Liver (tissue), 9 donors: ENCODE data around the gene SHROOM1. TPM values are rescaled to one million over a fixed set of nuclear protein-coding genes. Genes with fewer than 3 reads are reported as not detected.

Experiments used
- DNase-seq: peaks from one replicate; pipeline ENCODE4 v3.0.0-alpha.2; 2017; ENCODE audit warnings: low spot score
- H3K27ac ChIP-seq, 2 donors: one replicate each; pipeline ENCODE4 v1.7.0; 2013; ENCODE audit warnings: inconsistent platforms in 2 of 2, low read length in 2 of 2, control low read depth in 1 of 2, low read depth in 1 of 2, mild to moderate bottlenecking in 1 of 2
- H3K27me3 ChIP-seq, 4 donors: one replicate each; pipeline versions ENCODE4 v1.6.1 to v1.7.0; 2013; ENCODE audit warnings: low read length in 3 of 4, inconsistent platforms in 1 of 4, mild to moderate bottlenecking in 1 of 4, moderate library complexity in 1 of 4; ENCODE audit not compliant: control insufficient read depth in 4 of 4, insufficient read depth in 4 of 4
- H3K36me3 ChIP-seq, 4 donors: one replicate each; pipeline versions ENCODE4 v1.6.1 to v1.7.0; 2013; ENCODE audit warnings: low read length in 3 of 4, mild to moderate bottlenecking in 3 of 4, low read depth in 1 of 4, moderate library complexity in 1 of 4; ENCODE audit not compliant: control insufficient read depth in 4 of 4, insufficient read depth in 3 of 4
- H3K4me1 ChIP-seq, 4 donors: one replicate each; pipeline versions ENCODE4 v1.6.1 to v1.7.0; 2013; ENCODE audit warnings: low read length in 3 of 4, mild to moderate bottlenecking in 3 of 4, moderate library complexity in 1 of 4; ENCODE audit not compliant: control insufficient read depth in 4 of 4, insufficient read depth in 4 of 4
- H3K4me3 ChIP-seq, 3 donors: one replicate each; pipeline versions ENCODE4 v1.6.1 to v1.7.0; 2013; ENCODE audit warnings: low read length in 3 of 3, control low read depth in 1 of 3, low read depth in 1 of 3, mild to moderate bottlenecking in 1 of 3
- H3K9ac ChIP-seq, 2 donors: one replicate each; pipeline ENCODE4 v1.7.0; 2013; ENCODE audit warnings: low read length in 2 of 2, mild to moderate bottlenecking in 2 of 2, moderate library complexity in 2 of 2, control low read depth in 1 of 2, low read depth in 1 of 2
- H3K9me3 ChIP-seq, 4 donors: one replicate each; pipeline versions ENCODE4 v1.6.1 to v1.7.0; 2013; ENCODE audit warnings: low read length in 3 of 4; ENCODE audit not compliant: control insufficient read depth in 4 of 4
- CTCF ChIP-seq: fragments of 150-350 bp; IDR thresholded peaks from 2 replicates; pipeline ENCODE4 v1.5.1; 2017; ENCODE audit warnings: improper control_type of control experiment, low read depth, low read length; ENCODE audit not compliant: missing input control
- EGR1 ChIP-seq, 2 donors: IDR thresholded peaks; 2 replicates each; pipeline ENCODE4 v1.6.1; 2016 to 2018; ENCODE audit warnings: antibody characterized with exemption in 2 of 2, low read depth in 2 of 2
- FOXA1 ChIP-seq: IDR thresholded peaks from 2 replicates; pipeline ENCODE4 v1.6.1; 2016; ENCODE audit warnings: antibody characterized with exemption
- FOXA2 ChIP-seq: IDR thresholded peaks from 2 replicates; pipeline ENCODE4 v1.6.1; 2016; ENCODE audit warnings: antibody characterized with exemption
- GABPA ChIP-seq, 2 donors: IDR thresholded peaks in 1 of 2; conservative IDR thresholded peaks in 1 of 2; 2 replicates each; pipeline ENCODE4 v1.6.1; 2016; ENCODE audit warnings: antibody characterized with exemption in 2 of 2, mild to moderate bottlenecking in 1 of 2, moderate library complexity in 1 of 2
- HNF4A ChIP-seq, 2 donors: conservative IDR thresholded peaks; 2 replicates each; pipeline ENCODE4 v1.6.1; 2016; ENCODE audit warnings: antibody characterized with exemption in 2 of 2, mild to moderate bottlenecking in 2 of 2
- HNF4G ChIP-seq: IDR thresholded peaks from 2 replicates; pipeline ENCODE4 v1.6.1; 2016; ENCODE audit warnings: antibody characterized with exemption
- JUND ChIP-seq, 2 donors: IDR thresholded peaks; 2 replicates each; pipeline ENCODE4 v1.6.1; 2016; ENCODE audit warnings: antibody characterized with exemption in 2 of 2
- MAX ChIP-seq: IDR thresholded peaks from 2 replicates; pipeline ENCODE4 v1.6.1; 2016; ENCODE audit warnings: antibody characterized with exemption
- NR2F2 ChIP-seq: IDR thresholded peaks from 2 replicates; pipeline ENCODE4 v1.6.1; 2016; ENCODE audit warnings: antibody characterized with exemption
- RAD21 ChIP-seq, 2 donors: IDR thresholded peaks; 2 replicates each; pipeline ENCODE4 v1.6.1; 2016; ENCODE audit warnings: antibody characterized with exemption in 2 of 2, mild to moderate bottlenecking in 2 of 2
- RXRA ChIP-seq, 2 donors: IDR thresholded peaks; 2 replicates each; pipeline ENCODE4 v1.6.1; 2017 to 2018; ENCODE audit warnings: antibody characterized with exemption in 2 of 2, mild to moderate bottlenecking in 1 of 2
- SP1 ChIP-seq: IDR thresholded peaks from 2 replicates; pipeline ENCODE4 v1.6.1; 2018; ENCODE audit warnings: antibody characterized with exemption, mild to moderate bottlenecking
- TAF1 ChIP-seq: conservative IDR thresholded peaks from 2 replicates; pipeline ENCODE4 v1.6.1; 2016; ENCODE audit warnings: antibody characterized with exemption, mild to moderate bottlenecking
- YY1 ChIP-seq: IDR thresholded peaks from 2 replicates; pipeline ENCODE4 v1.6.1; 2016; ENCODE audit warnings: antibody characterized with exemption, mild to moderate bottlenecking
- WGBS: extraction: QIAGEN DNeasy Blood & Tissue Kit; methylation state at CpG from one replicate; pipeline ENCODE4 v1.1.7; 2013; 5-methylcytosine and 5-hydroxymethylcytosine counted together
- polyA plus RNA-seq, 2 donors: library from polyadenylated mRNA; stranded (reverse) in 1 of 2; unstranded in 1 of 2; fragments of 200-250 nt in 1 of 2; fragments of >200 nt in 1 of 2; fragmentation: Nextera tagmentation in 1 of 2; extraction: Ambion mirVana in 1 of 2; gene quantifications; one replicate each; pipeline versions ENCODE4 v1.2.1 to v1.2.3, GENCODE V29; 2013 to 2015
- total RNA-seq, 2 donors: library from RNA; depleted of rRNA; stranded (reverse); fragments of >200 nt; gene quantifications; one replicate each; pipeline ENCODE4 v1.2.3, GENCODE V29; 2014
- TF ChIP-seq, protein P1 (sequence below): IDR thresholded peaks from 2 replicates; pipeline ENCODE4 v1.6.1; 2016; ENCODE audit warnings: antibody characterized with exemption
- TF ChIP-seq, protein P2 (sequence below): IDR thresholded peaks from 2 replicates; pipeline ENCODE4 v1.6.1; 2016; ENCODE audit warnings: antibody characterized with exemption, mild to moderate bottlenecking
- TF ChIP-seq, protein P3 (sequence below): IDR thresholded peaks from 2 replicates; pipeline ENCODE4 v1.6.1; 2016; ENCODE audit warnings: antibody characterized with exemption
- donor health status: healthy.
- donor health status: healthy.
- donor health status: healthy.
- donor health status: healthy.
- donor health status: healthy.

SHROOM1 gene
- 10 to 100 TPM in 1 of 2 donors, 1 to 10 TPM in 1; 6.1 to 23.0 TPM for total RNA-seq
- polyA plus RNA-seq: 10 to 100 TPM; 13.7 to 28.5 TPM

DNA sequence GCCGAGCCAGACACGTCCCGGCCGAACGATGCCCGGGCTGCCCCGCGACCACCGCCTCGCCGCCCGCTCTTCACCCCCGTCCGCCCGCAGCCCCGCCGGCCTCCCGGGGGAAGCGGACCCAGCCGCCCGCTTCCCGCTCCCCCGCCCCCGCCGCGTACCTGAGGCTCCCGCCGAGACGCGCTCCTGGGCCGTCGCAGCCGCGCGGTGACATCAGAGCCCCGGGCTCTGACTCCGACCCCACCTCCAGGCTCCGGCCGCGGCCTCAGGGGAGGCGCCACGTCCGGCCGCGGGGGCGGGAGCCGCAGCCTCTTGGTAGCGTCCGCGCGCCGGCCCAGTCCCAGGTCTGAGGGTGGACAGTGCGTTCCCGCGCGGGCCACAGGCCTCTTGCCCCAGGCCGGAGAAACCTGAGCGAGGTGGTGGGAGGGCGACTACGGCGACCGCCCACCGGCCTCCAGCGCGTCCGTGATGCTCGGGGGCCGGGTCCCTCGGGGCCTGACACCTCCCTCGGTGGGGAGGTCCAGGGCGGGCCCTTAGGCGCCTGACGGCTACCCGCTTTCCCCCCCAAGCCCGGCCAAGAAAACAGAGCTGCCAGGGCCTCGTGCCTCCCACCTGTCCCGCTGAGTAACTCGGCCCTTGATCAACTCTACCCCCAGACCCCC, at the start of gene SHROOM1:
TSS of gene SHROOM1 (minus strand) at position 212 of the 659 bp plus-strand sequence. CDS start 4,507 bp downstream, outside the sequence.
- DNase-seq: peak; percentile 65
- Histone ChIP-seq H3K4me1 (peaks cover 0 to 37% (median 23%) of the 10 kb centered on the region in 4 donors), H3K27ac (peak within 1 kb of the TSS; percentile 94 to 96), H3K9me3 (no peaks in the 10 kb centered on the region), H3K4me3 (peak within 1 kb of the TSS; percentile 80 to 91 (median 83)), H3K9ac (peak within 1 kb of the TSS; percentile 88 to 93), H3K27me3 (no peaks in the 10 kb centered on the region), H3K36me3 (peaks cover 0 to 5% (median 2%) of the 10 kb centered on the region in 4 donors)
- TF ChIP-seq JUND (IDR thresholded peaks at IDR 0.05) (no peak), EGR1 (IDR thresholded peaks at IDR 0.05; ENCODE audit: low read depth in 2 of 2) (peak; percentile 91 to 97), TAF1 (peak; percentile 59), FOXA2 (no peak), RXRA (IDR thresholded peaks at IDR 0.05) (peak in 1 of 2 donors; percentile 23), SP1 (peak; percentile 39), RAD21 (IDR thresholded peaks at IDR 0.05) (peak; percentile 30 to 56), FOXA1 (no peak), GABPA (IDR thresholded peaks at IDR 0.05 in 1 of 2, conservative IDR thresholded peaks at IDR 0.05 in 1 of 2) (peak in 1 of 2 donors; percentile 44), YY1 (peak; percentile 47), CTCF (no peak), HNF4G (no peak), HNF4A (conservative IDR thresholded peaks at IDR 0.05) (no peak), MAX (no peak), NR2F2 (no peak)
- TF ChIP-seq, protein P1, sequence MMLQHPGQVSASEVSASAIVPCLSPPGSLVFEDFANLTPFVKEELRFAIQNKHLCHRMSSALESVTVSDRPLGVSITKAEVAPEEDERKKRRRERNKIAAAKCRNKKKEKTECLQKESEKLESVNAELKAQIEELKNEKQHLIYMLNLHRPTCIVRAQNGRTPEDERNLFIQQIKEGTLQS: no peak
- TF ChIP-seq, protein P2, sequence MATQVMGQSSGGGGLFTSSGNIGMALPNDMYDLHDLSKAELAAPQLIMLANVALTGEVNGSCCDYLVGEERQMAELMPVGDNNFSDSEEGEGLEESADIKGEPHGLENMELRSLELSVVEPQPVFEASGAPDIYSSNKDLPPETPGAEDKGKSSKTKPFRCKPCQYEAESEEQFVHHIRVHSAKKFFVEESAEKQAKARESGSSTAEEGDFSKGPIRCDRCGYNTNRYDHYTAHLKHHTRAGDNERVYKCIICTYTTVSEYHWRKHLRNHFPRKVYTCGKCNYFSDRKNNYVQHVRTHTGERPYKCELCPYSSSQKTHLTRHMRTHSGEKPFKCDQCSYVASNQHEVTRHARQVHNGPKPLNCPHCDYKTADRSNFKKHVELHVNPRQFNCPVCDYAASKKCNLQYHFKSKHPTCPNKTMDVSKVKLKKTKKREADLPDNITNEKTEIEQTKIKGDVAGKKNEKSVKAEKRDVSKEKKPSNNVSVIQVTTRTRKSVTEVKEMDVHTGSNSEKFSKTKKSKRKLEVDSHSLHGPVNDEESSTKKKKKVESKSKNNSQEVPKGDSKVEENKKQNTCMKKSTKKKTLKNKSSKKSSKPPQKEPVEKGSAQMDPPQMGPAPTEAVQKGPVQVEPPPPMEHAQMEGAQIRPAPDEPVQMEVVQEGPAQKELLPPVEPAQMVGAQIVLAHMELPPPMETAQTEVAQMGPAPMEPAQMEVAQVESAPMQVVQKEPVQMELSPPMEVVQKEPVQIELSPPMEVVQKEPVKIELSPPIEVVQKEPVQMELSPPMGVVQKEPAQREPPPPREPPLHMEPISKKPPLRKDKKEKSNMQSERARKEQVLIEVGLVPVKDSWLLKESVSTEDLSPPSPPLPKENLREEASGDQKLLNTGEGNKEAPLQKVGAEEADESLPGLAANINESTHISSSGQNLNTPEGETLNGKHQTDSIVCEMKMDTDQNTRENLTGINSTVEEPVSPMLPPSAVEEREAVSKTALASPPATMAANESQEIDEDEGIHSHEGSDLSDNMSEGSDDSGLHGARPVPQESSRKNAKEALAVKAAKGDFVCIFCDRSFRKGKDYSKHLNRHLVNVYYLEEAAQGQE: peak; percentile 86
- TF ChIP-seq, protein P3, sequence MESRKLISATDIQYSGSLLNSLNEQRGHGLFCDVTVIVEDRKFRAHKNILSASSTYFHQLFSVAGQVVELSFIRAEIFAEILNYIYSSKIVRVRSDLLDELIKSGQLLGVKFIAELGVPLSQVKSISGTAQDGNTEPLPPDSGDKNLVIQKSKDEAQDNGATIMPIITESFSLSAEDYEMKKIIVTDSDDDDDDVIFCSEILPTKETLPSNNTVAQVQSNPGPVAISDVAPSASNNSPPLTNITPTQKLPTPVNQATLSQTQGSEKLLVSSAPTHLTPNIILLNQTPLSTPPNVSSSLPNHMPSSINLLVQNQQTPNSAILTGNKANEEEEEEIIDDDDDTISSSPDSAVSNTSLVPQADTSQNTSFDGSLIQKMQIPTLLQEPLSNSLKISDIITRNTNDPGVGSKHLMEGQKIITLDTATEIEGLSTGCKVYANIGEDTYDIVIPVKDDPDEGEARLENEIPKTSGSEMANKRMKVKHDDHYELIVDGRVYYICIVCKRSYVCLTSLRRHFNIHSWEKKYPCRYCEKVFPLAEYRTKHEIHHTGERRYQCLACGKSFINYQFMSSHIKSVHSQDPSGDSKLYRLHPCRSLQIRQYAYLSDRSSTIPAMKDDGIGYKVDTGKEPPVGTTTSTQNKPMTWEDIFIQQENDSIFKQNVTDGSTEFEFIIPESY: no peak
- 3% methylated on average over 78 of the region's 78 CpGs for WGBS
